Right lobe of liver (tissue), 4 donors: ENCODE data around the gene EFNA5.

Experiments used
- POLR2A ChIP-seq: fragments of 450-650 bp; IDR thresholded peaks from one replicate; pipeline ENCODE4 v1.6.1; 2017; ENCODE audit warnings: antibody characterized with exemption, mild to moderate bottlenecking
- TF ChIP-seq, protein P1 (sequence below), 4 donors: fragments of 200-600 bp in 3 of 4; fragments of 450-650 bp in 1 of 4; IDR thresholded peaks; one replicate each; pipeline versions ENCODE4 v1.5.1 to v1.8.0; 2016 to 2022; ENCODE audit warnings: antibody characterized with exemption in 4 of 4, mild to moderate bottlenecking in 2 of 4
- donor health status: DM: no; HTN: no; CAD: no.
- donor health status: DM: no; HTN: no; CAD: no.
- donor health status: DM: no; HTN: yes; CAD: no.

DNA sequence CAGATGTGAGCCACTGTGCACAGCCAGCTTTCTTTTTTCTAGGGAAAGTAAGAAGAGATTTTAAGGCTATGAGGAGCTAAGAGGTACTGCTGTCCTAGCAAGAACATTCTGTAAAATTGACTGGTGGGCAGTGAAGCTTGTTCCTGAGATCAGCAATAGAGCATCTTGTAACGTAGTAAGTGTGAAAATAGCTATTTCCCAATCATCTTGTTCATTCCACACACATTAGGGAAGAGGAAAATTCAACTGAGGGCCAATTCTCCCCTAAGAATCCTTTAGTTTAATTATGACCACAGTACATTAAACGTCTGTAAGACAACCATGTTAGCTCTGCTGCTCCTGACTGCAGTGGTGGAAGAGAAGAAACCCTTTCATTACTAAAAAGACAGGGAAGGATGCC, 246.2 kb downstream of the EFNA5 start:
- TF ChIP-seq POLR2A: no peak
- TF ChIP-seq, protein P1, sequence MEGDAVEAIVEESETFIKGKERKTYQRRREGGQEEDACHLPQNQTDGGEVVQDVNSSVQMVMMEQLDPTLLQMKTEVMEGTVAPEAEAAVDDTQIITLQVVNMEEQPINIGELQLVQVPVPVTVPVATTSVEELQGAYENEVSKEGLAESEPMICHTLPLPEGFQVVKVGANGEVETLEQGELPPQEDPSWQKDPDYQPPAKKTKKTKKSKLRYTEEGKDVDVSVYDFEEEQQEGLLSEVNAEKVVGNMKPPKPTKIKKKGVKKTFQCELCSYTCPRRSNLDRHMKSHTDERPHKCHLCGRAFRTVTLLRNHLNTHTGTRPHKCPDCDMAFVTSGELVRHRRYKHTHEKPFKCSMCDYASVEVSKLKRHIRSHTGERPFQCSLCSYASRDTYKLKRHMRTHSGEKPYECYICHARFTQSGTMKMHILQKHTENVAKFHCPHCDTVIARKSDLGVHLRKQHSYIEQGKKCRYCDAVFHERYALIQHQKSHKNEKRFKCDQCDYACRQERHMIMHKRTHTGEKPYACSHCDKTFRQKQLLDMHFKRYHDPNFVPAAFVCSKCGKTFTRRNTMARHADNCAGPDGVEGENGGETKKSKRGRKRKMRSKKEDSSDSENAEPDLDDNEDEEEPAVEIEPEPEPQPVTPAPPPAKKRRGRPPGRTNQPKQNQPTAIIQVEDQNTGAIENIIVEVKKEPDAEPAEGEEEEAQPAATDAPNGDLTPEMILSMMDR (IDR thresholded peaks at IDR 0.05): no peak
